ENCODE results near the gene ADORA2A.

ADORA2A gene

GRCh38 chr22:24384131-24384530 is 43.3 kb upstream of the ADORA2A start:
- Mint-ChIP-seq H3K9me3 (peaks cover 8% of the 10 kb centered on the region), H3K27ac (peak overlapping the region; percentile 53), H3K4me3 (no peak overlapping the region), H3K36me3 (ENCODE audit: low read depth) (peaks cover 84% of the 10 kb centered on the region), H3K27me3 (ENCODE audit: low read depth, poor library complexity) (no peaks in the 10 kb centered on the region), H3K4me1 (peaks cover 12% of the 10 kb centered on the region)
- no peak for DNase-seq
- TF ChIP-seq CTCF (IDR thresholded peaks at IDR 0.05) = no peak

GRCh38 chr22:24386937-24387471 is 40.4 kb upstream of the ADORA2A start:
- Mint-ChIP-seq H3K36me3 (ENCODE audit: low read depth) (peaks cover 64% of the 10 kb centered on the region), H3K9me3 (peaks cover 8% of the 10 kb centered on the region), H3K4me3 (no peak overlapping the region), H3K27ac (no peak overlapping the region), H3K27me3 (ENCODE audit: low read depth, poor library complexity) (no peaks in the 10 kb centered on the region), H3K4me1 (peaks cover 14% of the 10 kb centered on the region)
- DNase-seq = no peak
- TF ChIP-seq CTCF (IDR thresholded peaks at IDR 0.05) = no peak

DNA sequence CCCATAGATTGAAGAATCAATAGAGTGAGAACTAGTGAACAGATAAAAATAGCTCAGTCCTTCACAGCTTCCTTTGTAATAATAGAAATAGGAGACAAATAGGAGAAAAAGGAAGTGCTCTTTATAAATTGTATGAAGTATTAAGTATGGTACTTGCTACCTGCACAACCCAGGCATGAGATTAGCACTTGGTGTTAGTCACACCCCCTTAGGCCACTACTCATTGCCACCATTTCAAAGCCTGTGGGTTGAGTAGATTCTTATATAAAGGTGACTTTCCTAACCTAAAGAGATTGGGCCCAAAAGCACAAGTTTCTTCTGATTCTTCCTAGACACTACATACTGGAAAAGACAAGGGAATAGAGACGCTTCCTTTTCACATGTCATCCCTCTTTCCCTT is 37.7 kb upstream of the ADORA2A start:
- no peaks in the 10 kb centered on the region for H3K27me3 Mint-ChIP-seq (ENCODE audit: low read depth, poor library complexity)
- DNase-seq = no peak
- peaks cover 14% of the 10 kb centered on the region for H3K4me1 Mint-ChIP-seq
- H3K27ac Mint-ChIP-seq = no peak overlapping the region
- H3K4me3 Mint-ChIP-seq = no peak overlapping the region
- peaks cover 8% of the 10 kb centered on the region for H3K9me3 Mint-ChIP-seq
- no peak for TF ChIP-seq CTCF (IDR thresholded peaks at IDR 0.05)
- H3K36me3 Mint-ChIP-seq (ENCODE audit: low read depth) = peaks cover 46% of the 10 kb centered on the region

- no peak overlapping the region for H3K4me3 Mint-ChIP-seq
- H3K36me3 Mint-ChIP-seq (ENCODE audit: low read depth) = peaks cover 45% of the 10 kb centered on the region
- H3K4me1 Mint-ChIP-seq = peaks cover 15% of the 10 kb centered on the region
- H3K27me3 Mint-ChIP-seq (ENCODE audit: low read depth, poor library complexity) = no peaks in the 10 kb centered on the region
- no peak for DNase-seq
- peak overlapping the region; percentile 97 for H3K27ac Mint-ChIP-seq
- H3K9me3 Mint-ChIP-seq = peaks cover 8% of the 10 kb centered on the region
- TF ChIP-seq CTCF (IDR thresholded peaks at IDR 0.05) = no peak
Measured at GRCh38 chr22:24390156-24390555, 37.2 kb upstream of the ADORA2A start.

DNA sequence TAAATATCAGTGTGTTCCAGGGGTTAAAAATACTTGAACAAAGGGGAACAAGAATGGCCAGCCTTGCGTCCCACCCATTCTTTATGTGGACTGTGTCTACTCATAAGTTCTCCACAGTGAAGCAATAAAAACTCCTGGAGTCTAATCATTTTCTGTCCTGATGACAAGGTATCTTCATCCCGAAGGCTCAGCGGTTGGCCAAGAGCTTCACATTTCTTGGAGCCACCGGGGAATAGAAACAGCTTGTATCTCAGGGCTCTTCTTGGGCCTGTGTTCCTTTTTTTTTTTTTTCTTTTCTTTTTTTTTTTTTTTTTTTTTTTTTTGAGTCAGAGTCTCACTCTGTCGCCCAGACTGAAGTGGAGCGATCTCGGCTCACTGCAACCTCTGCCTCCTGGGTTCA is 36.8 kb upstream of the ADORA2A start:
- Mint-ChIP-seq H3K27ac (peak overlapping the region; percentile 97), H3K4me3 (no peak overlapping the region), H3K36me3 (ENCODE audit: low read depth) (peaks cover 45% of the 10 kb centered on the region), H3K27me3 (ENCODE audit: low read depth, poor library complexity) (no peaks in the 10 kb centered on the region), H3K9me3 (peaks cover 8% of the 10 kb centered on the region), H3K4me1 (peaks cover 19% of the 10 kb centered on the region)
- DNase-seq = no peak
- TF ChIP-seq CTCF (IDR thresholded peaks at IDR 0.05) = no peak

GRCh38 chr22:24391836-24392217 is 35.6 kb upstream of the ADORA2A start:
- peak overlapping the region; percentile 45 for H3K27ac Mint-ChIP-seq

More at GRCh38 chr22:24391836-24392217, 35.6 kb upstream of the ADORA2A start:
- H3K36me3 Mint-ChIP-seq (ENCODE audit: low read depth) = peaks cover 43% of the 10 kb centered on the region
- TF ChIP-seq CTCF (IDR thresholded peaks at IDR 0.05) = no peak
- H3K4me1 Mint-ChIP-seq = peaks cover 23% of the 10 kb centered on the region
- DNase-seq = no peak
- H3K27me3 Mint-ChIP-seq (ENCODE audit: low read depth, poor library complexity) = no peaks in the 10 kb centered on the region
- peaks cover 5% of the 10 kb centered on the region for H3K9me3 Mint-ChIP-seq
- H3K4me3 Mint-ChIP-seq = no peak overlapping the region
